A172 (cell line): Measurements from ENCODE around the gene TNFRSF9. TPM values are rescaled to one million over a fixed set of nuclear protein-coding genes. Genes with fewer than 3 reads are reported as not detected.

ENCODE experiments used
- DNase-seq: peaks from one replicate; pipeline ENCODE4 v3.0.0-alpha.2; 2015; ENCODE audit warnings: low spot score
- total RNA-seq: library from RNA; depleted of rRNA; stranded (reverse); fragments of >200 nt; shearing (Covaris generic); gene quantifications from 2 replicates; pipeline ENCODE4 v1.2.3, GENCODE V29; 2014; rRNA removed

Gene TNFRSF9
- total RNA-seq, 1 experiment from 2014 or later, result 0.95 TPM

DNA sequence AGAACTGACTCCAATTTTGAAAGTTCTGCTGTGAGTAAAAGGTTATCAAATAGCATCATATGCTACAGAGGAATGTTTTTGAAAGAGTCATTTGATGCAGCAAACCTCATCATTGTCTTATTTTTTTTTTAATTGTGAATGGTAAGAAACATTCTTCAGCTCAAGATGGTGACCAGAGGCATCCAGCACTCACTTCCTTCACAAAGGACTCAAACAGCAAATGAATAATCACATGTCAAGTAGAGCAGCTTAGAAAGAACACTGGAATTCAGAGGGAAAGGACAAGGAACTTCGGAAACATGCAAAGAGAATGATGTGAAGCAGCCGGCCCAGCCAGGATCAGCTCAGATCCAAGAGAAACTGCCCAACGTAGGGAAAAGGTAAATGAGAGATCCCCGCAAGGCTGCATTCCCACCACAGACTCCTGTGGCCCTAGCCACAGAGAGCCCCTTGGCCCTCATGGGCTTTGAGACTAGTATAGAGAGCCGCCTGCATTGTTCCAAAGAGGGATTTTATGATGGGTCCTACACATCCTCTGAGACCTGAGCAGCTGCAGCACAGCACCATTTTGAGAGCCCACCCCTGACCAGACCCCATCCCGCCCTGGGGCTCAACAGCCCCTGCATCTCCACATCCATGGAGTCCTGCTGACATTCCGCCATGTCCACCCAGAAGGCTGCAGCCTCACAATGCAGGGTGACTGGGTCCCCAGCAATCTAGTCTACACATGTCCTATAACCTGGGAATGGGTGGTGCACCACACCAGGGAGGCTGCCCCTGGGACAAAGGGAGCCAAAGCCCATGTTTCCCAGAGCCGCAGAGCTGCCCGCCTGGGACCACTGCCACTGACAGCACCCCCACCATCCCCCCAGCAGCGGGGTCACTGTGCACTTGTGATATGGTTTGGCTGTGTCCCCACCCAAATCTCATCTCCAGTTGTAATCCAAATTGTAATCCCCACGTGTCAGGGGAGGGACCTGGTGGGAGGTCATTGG is 66.5 kb downstream of the TNFRSF9 start:
- no peak for DNase-seq

- no peak for DNase-seq
These were observed 69.5 kb downstream of the TNFRSF9 start for GRCh38 chr1:7871136-7871535.

DNA sequence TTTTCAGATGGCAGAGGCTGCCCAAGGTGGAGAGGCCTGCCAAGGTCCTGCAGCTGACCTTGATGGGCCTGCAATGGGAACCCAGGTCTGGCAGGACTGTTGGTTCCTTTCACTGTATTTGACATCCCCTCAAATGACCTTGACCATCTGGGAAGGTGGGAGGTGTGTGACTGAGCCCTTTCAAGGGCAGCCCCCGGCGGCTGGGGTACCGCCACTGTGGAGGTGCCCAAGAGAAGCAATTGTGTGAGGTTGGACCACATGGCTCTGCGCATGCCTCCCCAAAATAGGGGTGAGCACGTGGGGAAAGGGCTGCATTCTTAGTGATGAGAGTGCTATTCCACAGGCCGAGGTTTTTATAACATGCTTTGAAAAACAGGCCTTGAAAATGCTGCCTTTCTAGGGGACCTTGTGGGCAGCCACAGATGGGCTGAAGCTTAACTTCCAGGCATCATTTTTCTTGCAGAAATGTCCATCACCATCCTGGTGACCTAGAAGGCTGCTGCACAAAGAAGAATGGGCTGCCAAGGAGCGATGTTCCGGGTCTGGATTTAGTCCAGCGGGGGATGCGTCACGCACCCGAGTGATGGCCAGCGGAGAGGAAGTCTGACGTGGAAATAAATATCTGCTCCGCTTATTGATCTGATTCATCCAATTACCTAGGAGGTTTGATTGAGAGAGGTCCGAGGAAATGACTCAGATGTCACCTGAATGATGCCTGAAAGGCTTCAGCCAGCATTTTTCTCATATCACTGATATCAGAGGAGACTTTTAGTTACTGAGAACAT is 71.3 kb downstream of the TNFRSF9 start:
- no peak for DNase-seq

DNA sequence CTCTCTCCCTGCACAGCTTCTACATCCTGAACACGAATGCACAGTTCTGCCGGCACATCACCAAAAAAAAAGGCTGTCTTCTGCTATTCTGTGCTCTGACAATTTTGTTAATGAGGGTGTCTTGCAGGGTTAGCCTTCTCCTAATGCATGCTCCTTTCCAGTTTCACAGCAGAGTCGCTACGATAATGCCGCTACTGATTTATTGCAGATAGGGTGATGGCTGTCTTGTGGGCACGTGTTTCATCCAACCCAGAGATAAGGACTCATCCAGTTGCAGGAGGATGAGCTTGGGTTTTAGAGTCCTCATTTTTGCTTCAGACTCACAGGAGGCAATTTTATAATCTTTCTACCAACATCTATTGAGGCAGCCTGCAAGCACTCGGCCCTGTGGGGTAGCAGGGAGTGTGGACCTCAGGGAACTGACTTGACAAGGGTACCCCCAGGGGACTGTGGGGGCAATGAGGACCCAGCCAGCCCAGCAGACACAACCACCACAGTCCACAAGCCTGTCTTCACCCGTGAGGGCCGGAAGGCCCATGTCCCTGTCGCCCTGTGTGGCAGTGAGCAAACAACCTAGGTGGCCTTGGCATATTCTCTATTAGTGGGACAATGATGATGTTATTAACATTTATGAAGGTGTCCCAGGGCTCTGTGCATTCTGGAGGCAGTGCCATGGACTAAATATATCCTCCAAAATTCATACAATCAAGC is 72.4 kb downstream of the TNFRSF9 start:
- DNase-seq, result no peak

DNA sequence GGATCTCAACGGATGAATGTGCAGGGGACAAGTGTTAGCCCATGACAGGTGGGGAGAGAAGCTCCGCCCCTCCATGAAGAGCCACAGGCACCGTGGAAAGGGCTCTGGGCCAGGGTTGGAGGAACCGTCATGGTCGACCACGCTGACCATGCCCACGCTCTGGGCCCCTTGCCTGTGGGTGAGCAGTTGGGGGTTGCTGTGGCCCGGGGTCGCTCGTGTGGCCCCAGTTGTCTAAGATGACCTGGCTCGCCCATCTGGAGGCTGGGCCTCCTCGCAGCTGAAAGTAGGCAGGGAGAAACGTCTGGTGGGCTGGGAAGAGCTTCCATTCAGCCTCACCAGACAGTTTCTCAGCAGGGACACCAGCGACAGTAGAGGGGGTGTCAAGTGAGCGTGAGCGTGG is 74.7 kb downstream of the TNFRSF9 start:
- DNase-seq, result no peak

Other genes with a start within 250 kb of the TNFRSF9 start
- gene VAMP3, start 169.5 kb downstream of the TNFRSF9 start, total RNA-seq, result 126 and 138 TPM in 2 replicates
- 6.0 and 6.1 TPM in 2 replicates for gene PER3, start 156.5 kb downstream of the TNFRSF9 start, total RNA-seq
- gene UTS2, start 87.8 kb downstream of the TNFRSF9 start, total RNA-seq, result not detected in 2 replicates
- 242 and 359 TPM in 2 replicates for gene PARK7, start 20.9 kb upstream of the TNFRSF9 start, total RNA-seq
- 92.1 and 100 TPM in 2 replicates for gene ERRFI1, start 85.5 kb upstream of the TNFRSF9 start, total RNA-seq